Stimulated activated CD4-positive, alpha-beta T cell treated with anti-CD3 and anti-CD28 coated beads, Interleukin-15, amount 100 ng/mL, for 48 hours (primary cell): ENCODE data around the gene RTN4RL2.

Experiments
- DNase-seq, 2 donors: peaks; one replicate each; pipeline ENCODE4 v3.0.0-alpha.2; 2020; ENCODE audit warnings: low read depth in 2 of 2

RTN4RL2 gene

GRCh38 chr11:57481315-57481714, 21.0 kb downstream of the RTN4RL2 start:
- no peak for DNase-seq

DNA sequence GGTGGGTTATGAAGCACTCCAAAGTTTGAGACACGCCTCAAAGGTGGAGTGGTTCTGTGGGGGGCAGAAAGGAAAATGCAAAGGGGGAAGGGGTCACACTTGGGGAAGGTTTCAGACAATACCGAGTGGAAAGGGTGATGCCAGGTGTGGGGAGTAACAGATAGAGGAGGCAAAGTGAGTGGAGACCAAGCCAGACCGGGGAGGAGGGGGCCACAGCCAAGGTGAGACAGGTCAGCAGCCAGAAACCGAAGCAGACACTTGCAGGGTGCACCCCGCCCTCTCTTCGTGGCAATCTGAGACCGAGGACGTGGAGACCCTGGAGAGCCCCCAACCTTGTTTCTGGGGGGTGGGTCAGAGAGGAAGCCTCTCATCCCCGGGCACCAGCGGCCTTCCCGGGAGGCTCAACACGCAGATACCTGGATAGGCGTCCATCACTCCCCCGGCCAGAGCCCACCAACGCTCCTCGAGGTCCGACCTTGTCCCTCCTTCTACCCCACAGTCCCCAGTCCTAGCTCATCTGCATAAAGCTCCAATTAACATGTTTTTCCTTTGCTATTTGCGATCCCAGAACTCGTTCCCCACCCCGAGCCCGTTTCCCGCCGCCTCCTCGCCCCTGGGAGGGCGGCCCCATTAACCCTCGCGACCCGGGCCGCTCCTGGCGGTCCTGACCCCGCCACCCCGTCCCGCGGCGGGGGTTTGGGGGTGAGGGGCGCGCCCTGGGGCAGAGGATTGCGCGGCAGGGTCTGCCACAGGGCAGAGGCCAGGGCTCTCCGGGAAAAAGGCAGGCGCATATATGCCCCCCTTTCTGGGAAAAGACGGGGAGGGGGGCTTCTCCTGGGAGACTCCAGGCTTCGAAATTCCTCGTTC, 21.8 kb downstream of the RTN4RL2 start:
- no peak for DNase-seq

DNA sequence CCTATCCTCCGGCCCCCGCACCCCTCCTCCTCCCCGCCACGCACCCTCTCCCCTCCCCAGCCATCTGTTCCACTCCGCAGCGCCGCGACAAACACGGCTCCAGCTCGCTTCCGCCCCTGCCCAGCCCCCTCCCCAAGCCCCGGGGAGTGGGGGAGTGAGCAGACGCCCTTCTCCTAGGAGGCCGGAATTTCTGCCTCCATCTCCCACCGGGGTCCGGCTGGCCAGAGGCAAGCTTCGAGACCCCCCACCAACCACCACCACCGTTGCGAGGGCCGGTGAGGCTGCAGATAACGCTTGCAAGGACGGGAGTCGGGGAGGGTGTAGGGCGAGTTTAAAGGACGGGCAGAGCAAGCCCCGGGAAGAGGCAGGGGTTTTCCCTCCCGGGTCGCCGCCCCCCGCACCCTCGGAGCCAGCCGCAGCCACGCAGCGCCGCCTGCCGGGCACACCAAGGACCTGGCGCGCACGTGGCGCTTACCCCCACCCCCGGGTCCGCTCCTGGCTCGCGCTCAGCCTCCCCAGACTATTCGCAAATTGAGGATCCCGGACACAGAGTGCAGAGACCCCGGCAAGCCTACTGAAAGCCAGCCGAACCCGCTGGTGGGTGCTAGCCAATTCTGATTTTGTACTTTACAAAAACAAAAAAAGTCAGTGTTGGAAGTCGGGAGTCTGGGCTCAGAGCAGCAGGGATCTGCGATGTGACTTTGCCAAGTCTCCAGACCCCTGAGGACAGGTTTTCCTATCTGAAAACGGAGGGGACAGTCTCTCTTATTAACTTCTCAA, 22.6 kb downstream of the RTN4RL2 start:
- DNase-seq, result peak in 1 of 2 donors; percentile 30

DNA sequence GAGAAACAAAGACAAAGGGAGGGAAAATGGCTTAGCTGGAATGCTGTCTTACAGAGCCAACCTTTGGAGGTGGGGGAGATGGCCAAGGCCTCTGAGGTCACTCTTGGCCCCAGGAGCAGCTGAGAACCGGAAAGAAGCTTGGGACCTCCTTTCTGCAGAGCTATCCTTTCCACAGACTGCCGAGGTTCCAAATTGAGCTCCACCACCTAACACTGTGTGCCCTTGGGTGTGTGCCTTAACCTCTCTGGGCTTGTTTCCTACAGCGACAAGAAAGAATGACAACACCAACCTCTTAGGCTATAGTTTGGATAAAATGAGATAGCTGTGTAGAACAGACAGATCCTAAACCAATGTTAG, 23.2 kb downstream of the RTN4RL2 start:
- no peak for DNase-seq

GRCh38 chr11:57484141-57484710, 23.9 kb downstream of the RTN4RL2 start:
- no peak for DNase-seq

GRCh38 chr11:57485217-57485990, 25.1 kb downstream of the RTN4RL2 start:
- DNase-seq, result no peak

- DNase-seq, result no peak
These were observed 26.9 kb downstream of the RTN4RL2 start for GRCh38 chr11:57487021-57487778.

DNA sequence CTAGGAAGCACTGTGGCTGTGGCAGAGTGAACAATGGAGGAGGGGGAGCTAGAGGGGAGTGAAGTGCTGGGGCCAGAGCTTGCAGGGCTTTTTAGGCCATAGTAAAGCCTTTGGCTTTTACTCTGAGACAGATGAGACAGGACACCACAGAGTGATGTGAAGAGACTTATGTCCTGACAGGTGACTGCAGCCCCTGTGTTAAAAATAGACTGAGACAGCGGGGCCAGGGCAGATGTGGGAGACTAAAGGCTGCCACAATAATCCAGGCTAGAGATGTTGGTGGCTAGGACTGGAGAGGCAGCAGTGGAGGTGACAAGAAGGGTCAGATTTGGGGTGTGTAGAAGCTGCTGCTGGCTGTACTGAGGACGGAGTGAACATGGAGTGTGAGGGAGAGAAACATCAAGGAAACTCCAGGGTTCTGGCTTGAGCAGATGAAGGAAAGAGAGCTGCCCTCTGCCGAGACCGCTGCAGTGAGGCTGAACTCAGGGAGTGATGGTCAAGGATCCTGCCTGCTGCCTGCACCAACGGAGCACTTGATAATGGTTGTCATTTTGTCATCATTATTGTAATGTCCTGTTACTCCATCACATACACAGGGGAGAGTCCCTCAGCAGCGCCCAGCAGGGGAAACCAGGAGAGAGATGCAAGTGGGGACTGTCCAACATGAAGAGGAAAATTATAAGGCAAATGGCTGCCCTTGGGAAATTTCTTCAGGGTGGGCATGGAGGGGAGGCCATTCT, 27.8 kb downstream of the RTN4RL2 start:
- no peak for DNase-seq

GRCh38 chr11:57490456-57491248, 30.3 kb downstream of the RTN4RL2 start:
- no peak for DNase-seq

DNA sequence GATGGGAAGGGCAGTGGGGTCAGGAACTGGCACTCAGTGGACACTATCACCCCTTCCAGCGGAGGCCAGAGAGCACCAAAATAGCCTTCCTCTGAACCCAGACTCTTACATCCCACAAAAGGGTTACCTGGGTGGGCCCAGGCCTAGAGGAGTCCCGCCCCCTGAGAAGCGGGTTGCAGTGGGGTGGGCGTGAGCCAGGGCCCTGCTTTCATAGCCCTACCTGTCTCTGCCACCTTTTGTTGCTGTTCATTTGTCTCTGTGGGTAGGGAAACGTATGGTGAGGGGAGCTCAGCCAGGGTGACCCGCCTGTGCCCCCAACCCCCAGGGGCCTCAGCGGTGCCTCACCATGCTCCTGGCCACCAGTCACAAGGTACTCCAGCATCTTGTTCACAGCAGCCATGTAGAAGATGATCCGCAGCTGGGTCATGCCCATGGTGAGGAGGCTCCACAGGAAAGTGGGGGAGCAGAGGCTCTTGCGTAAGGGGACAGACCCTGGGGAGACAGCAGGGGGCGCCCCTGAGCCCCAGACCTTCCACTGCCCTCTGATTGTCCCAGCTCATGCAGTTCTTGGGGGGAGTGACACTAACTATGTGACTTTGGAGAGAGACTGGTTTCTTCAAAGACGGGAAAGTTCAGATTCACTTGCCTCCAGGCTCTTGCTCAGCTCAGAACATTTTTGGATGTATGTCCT, 31.2 kb downstream of the RTN4RL2 start:
- DNase-seq, result peak in 1 of 2 donors; percentile 48

DNA sequence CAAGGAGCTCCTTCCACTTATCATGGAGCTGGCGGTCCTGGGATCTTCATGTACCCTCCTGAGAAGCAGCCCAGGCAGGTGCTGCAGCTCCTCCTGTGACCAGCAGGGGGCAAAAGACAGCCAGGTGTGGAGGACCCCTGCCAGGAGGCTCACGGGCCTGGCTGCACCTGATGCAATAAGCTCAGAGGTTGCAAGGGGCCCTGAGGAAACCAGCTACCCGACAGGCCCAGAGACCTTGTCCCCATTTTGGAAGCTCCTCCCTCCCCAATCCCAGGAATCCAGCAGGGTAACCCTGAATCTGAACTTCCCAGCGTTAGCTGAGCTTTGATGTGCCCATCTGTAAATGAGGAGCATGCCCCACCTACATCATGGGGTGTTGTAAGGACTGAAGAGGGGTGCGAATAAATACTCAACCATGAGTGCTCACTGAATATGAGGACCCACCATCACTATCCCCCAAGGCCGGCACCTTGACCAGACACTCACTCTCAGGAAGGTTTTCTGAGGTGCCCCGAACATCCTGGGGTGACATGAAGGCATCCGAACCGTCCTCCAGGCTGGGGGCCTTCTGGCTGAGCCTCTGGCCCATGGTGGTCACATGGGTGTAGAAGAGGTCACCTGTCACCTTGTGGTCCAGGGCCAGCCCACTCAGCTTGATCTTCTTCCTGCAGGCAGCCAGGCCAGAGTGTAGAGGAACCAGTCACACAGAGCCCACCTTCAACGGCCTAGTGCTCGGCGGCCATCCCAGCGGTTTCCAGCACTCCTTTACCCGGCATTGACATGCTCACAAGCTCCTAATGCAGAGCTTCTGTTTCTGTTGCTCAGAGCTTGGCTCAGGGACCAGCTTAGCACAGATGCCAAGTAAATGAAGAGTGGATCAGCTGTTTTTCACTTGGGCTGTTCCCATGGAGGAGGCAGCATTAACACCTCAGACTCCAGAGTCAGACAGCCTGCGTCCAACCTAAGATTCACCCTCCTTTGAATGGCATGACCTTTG, 33.5 kb downstream of the RTN4RL2 start:
- DNase-seq, result peak; percentile 62 to 68

- DNase-seq, result no peak
These were observed 35.9 kb downstream of the RTN4RL2 start for GRCh38 chr11:57496109-57496820.

- no peak for DNase-seq
These were observed 37.2 kb downstream of the RTN4RL2 start for GRCh38 chr11:57497303-57498247.

DNA sequence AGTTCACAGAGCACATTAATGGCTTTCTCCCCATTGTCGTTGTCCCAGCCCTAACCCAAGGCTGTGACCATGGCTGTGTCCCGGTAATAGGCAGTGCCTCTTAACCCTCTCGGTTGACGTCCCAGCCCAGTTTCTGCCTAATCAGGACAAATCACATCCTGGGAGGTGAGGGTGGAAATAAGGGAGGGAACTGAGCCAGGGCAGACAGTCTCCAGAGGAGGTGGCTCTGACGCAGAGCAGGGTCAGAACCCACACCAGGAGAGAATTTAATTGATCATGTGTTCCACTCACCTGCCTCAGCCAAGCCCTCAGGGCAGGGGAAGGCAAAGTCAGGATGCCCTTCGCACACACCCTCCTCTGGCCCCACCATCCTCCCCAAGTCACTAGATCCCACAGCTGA, 38.2 kb downstream of the RTN4RL2 start:
- DNase-seq, result no peak

DNA sequence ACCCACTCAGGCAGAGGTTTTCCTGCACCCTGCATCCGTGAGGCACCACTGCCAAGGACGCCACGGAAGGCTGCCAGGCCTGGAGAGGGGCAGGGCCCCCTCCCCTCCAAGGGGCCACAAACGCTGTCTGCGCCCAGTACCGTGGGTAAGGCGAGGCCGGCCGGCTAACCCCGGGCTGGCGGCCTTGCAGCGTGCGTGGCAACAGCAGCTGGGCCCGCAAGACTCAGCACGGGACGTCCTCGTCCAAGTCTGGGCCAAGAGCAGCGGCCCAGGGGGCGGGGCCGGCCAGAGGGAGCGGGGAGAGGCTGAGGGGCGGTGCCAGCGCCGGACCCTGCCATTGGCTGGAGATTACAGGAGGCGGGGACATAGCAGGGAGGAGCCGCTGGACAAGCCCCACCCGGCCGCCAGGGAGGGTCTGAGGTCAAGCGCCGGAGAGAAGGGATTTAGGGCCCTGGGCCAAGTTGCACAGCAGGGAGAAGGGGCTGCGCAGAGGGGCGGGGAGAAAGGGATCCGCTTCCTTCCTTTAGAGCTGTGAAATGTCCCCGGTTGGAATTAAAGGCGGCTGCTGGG, 39.2 kb downstream of the RTN4RL2 start:
- peak in 1 of 2 donors; percentile 34 for DNase-seq
